ENCODE data around the gene ETV1. TPM values are rescaled to one million over a fixed set of nuclear protein-coding genes. Genes with fewer than 3 reads are reported as not detected.

ETV1 gene
- total and polyA plus RNA-seq, 9 of the 15 experiments (the other 6 are each of a cell fraction or from before 2014, with no cell fraction given) = 7.2 to 27.4 (median 14.0) TPM

- TF ChIP-seq ESRRA (IDR thresholded peaks at IDR 0.05; ENCODE audit: borderline replicate concordance, low read depth) = peak; percentile 82; the same call in 1 of the 2 replicates
- peak; percentile 67 for TF ChIP-seq TBP (optimal IDR thresholded peaks at IDR 0.05; ENCODE audit: low read depth, low read length)
- 0 out of 2 replicates have a peak, but pooled peaks have one; percentile 28 for TF ChIP-seq HLTF (IDR thresholded peaks at IDR 0.05)
- TF ChIP-seq SP2 (IDR thresholded peaks at IDR 0.05; ENCODE audit: extremely low read depth, low read depth, low read length, poor library complexity, severe bottlenecking) = no peak
- peak; percentile 29 for TF ChIP-seq CCNT2 (IDR thresholded peaks at IDR 0.05; ENCODE audit: borderline replicate concordance, extremely low read depth, insufficient read length, low read depth, low read length)
- TF ChIP-seq CEBPG (CRISPR knock-in tag; IDR thresholded peaks at IDR 0.05) = no peak
- peak in 1 of 2 experiments; percentile 37; a peak in 2 of 4 replicates for TF ChIP-seq CEBPG (tag; conservative IDR thresholded peaks at IDR 0.05 in 1 of 2, IDR thresholded peaks at IDR 0.05 in 1 of 2)
- TF ChIP-seq HDAC2 (IDR thresholded peaks at IDR 0.05) = peak; percentile 15; the same call in 1 of the 2 replicates
- peak in 1 of 2 experiments; percentile 23; a peak in 1 of 4 replicates for TF ChIP-seq ARNT (IDR thresholded peaks at IDR 0.05)
- TF ChIP-seq NR4A1 (CRISPR knock-in tag; IDR thresholded peaks at IDR 0.05) = no peak
- no peak for TF ChIP-seq NR4A1 (tag; IDR thresholded peaks at IDR 0.05)
- TF ChIP-seq RBM22 (IDR thresholded peaks at IDR 0.05; ENCODE audit: low read depth, low read length, poor library complexity, severe bottlenecking) = no peak
- no peak for TF ChIP-seq EWSR1 (IDR thresholded peaks at IDR 0.05; ENCODE audit: borderline replicate concordance, low read depth, partially characterized antibody)
- no peak for TF ChIP-seq U2AF1 (optimal IDR thresholded peaks at IDR 0.05; ENCODE audit: low read depth, low read length)
- no peak; the same call in 1 of the 2 replicates for TF ChIP-seq FOXM1 (IDR thresholded peaks at IDR 0.05; ENCODE audit: low read depth)
- no peak for TF ChIP-seq FOXM1 (CRISPR knock-in tag; IDR thresholded peaks at IDR 0.05; ENCODE audit: low read depth)
- TF ChIP-seq MLX (CRISPR knock-in tag; conservative IDR thresholded peaks at IDR 0.05) = no peak
- TF ChIP-seq MBD1 (CRISPR knock-in tag; IDR thresholded peaks at IDR 0.05) = no peak
- TF ChIP-seq MLLT1 (IDR thresholded peaks at IDR 0.05) = peak; percentile 76 to 89
- TF ChIP-seq POLR2H (tag; IDR thresholded peaks at IDR 0.05; ENCODE audit: low read depth) = peak; percentile 94
Measured at GRCh38 chr7:13990984-13991790, 1.7 kb upstream of the ETV1 start (continued).
